Measurements from ENCODE around the gene SHF. TPM values are rescaled to one million over a fixed set of nuclear protein-coding genes. Genes with fewer than 3 reads are reported as not detected.

Gene SHF
- total RNA-seq, 2 donors from 2014 or later = 15.1 to 18.7 TPM

GRCh38 chr15:45155739-45156138 lies 32.0 kb downstream of the SHF start:
- Histone ChIP-seq H3K4me1 (ENCODE audit: control insufficient read depth in 1 of 2, low read depth in 2 of 2) (no peaks in the 10 kb centered on the region), H3K27ac (no peak overlapping the region), H3K9me3 (no peaks in the 10 kb centered on the region), H3K27me3 (replicated peaks; ENCODE audit: insufficient read depth) (no peaks in the 10 kb centered on the region), H3K36me3 (no peaks in the 10 kb centered on the region), H3K4me3 (no peak overlapping the region)
- TF ChIP-seq CTCF (IDR thresholded peaks at IDR 0.05) = no peak
- ATAC-seq (ENCODE audit: insufficient number of reproducible peaks, low FRiP score, low read depth) = no peak
- no peak for DNase-seq (ENCODE audit: low spot score)

GRCh38 chr15:45151998-45152828 lies 35.6 kb downstream of the SHF start:
- H3K27ac ChIP-seq = no peak overlapping the region
- no peak for TF ChIP-seq CTCF (IDR thresholded peaks at IDR 0.05)
- no peaks in the 10 kb centered on the region for H3K36me3 ChIP-seq
- no peak overlapping the region for H3K4me3 ChIP-seq
- ATAC-seq (ENCODE audit: insufficient number of reproducible peaks, low FRiP score, low read depth) = no peak
- no peaks in the 10 kb centered on the region for H3K9me3 ChIP-seq
- H3K27me3 ChIP-seq (replicated peaks; ENCODE audit: insufficient read depth) = no peaks in the 10 kb centered on the region
- H3K4me1 ChIP-seq (ENCODE audit: control insufficient read depth in 1 of 2, low read depth in 2 of 2) = no peaks in the 10 kb centered on the region
- DNase-seq (ENCODE audit: low spot score) = no peak

DNA sequence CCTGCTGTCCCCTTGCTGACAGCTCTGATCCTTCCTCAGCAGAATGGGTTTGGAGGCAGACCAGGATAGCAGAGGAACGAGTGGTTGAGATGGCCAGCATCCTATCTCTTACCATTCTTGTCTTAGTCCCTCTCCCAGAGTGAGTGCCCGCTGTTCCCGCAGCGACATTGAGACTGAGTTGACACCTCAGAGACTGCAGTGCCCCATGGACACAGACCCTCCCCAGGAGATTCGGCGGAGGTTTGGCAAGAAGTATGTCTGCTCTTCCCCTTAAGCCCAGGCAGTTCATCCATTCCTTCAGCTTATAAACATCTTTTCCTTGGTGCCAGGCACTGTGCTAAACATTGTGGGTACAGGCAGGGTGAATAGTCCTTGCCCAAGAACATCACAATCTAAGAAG lies 36.8 kb downstream of the SHF start:
- TF ChIP-seq CTCF (IDR thresholded peaks at IDR 0.05) = no peak
- Histone ChIP-seq H3K36me3 (no peaks in the 10 kb centered on the region), H3K27me3 (replicated peaks; ENCODE audit: insufficient read depth) (no peaks in the 10 kb centered on the region), H3K4me3 (no peak overlapping the region), H3K9me3 (no peaks in the 10 kb centered on the region), H3K4me1 (ENCODE audit: control insufficient read depth in 1 of 2, low read depth in 2 of 2) (no peaks in the 10 kb centered on the region), H3K27ac (no peak overlapping the region)
- no peak for DNase-seq (ENCODE audit: low spot score)
- no peak for ATAC-seq (ENCODE audit: insufficient number of reproducible peaks, low FRiP score, low read depth)

DNA sequence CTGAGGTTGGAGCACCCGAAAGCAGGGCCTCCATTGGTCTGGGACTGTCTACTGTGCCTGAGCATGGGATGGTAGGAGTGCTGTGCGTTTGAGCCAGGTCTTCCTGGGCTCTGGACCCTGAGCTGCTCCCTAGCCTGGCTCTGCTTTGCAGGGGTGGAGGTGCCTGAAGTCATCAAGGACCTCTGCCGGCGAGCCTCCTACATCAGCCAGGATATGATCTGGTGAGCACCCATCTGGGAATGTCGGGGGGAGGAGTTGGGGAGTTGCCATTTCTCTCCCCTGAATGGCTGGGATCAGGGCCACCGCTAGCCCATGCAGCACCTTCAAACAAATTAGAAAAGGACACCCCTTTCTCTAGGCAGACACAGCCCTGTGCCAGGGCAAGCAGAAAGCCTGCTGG lies 37.3 kb downstream of the SHF start:
- Histone ChIP-seq H3K27ac (no peak overlapping the region), H3K4me3 (no peak overlapping the region), H3K9me3 (no peaks in the 10 kb centered on the region), H3K4me1 (ENCODE audit: control insufficient read depth in 1 of 2, low read depth in 2 of 2) (no peaks in the 10 kb centered on the region), H3K36me3 (no peaks in the 10 kb centered on the region), H3K27me3 (replicated peaks; ENCODE audit: insufficient read depth) (no peaks in the 10 kb centered on the region)
- no peak for TF ChIP-seq CTCF (IDR thresholded peaks at IDR 0.05)
- DNase-seq (ENCODE audit: low spot score) = no peak
- ATAC-seq (ENCODE audit: insufficient number of reproducible peaks, low FRiP score, low read depth) = no peak

DNA sequence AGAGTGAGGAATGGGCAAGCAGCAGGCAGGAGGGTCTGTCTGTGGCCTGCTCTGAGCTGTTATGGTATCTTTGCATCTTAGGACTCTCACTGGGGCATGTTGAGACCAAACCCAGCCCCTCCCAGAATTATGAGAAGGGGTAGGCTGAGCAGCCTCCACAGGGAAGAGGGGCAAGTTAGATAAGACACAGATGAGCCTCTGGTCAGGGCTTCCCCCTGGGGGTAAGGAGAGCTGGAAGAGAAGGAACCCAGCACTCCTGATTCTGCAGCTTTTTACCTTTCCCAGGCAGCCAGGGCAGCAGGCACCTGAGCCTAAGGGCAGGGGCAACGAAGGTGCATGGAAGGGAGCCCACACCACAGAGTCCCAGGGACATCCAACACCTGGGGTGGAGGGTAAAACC lies 38.7 kb downstream of the SHF start:
- Histone ChIP-seq H3K4me1 (ENCODE audit: control insufficient read depth in 1 of 2, low read depth in 2 of 2) (no peaks in the 10 kb centered on the region), H3K36me3 (no peaks in the 10 kb centered on the region), H3K9me3 (no peaks in the 10 kb centered on the region), H3K4me3 (no peak overlapping the region), H3K27me3 (replicated peaks; ENCODE audit: insufficient read depth) (no peaks in the 10 kb centered on the region), H3K27ac (no peak overlapping the region)
- DNase-seq (ENCODE audit: low spot score) (no peak), ATAC-seq (ENCODE audit: insufficient number of reproducible peaks, low FRiP score, low read depth) (no peak)
- TF ChIP-seq CTCF (IDR thresholded peaks at IDR 0.05) = no peak

Measured in thoracic aorta (tissue), 2 donors.